CD4-positive, alpha-beta T cell treated with Interleukin-4 for 4 hours (primary cell): ENCODE measurements around the gene PTPN9.
"Not testable (repeated sequence)": the region's sequence is repeated elsewhere in the genome, so short reads cannot be mapped to it uniquely, and the experiment has no call there.

Source experiments
- DNase-seq: peaks from one replicate; pipeline ENCODE4 v3.0.0-alpha.2; 2020

PTPN9 gene

DNA sequence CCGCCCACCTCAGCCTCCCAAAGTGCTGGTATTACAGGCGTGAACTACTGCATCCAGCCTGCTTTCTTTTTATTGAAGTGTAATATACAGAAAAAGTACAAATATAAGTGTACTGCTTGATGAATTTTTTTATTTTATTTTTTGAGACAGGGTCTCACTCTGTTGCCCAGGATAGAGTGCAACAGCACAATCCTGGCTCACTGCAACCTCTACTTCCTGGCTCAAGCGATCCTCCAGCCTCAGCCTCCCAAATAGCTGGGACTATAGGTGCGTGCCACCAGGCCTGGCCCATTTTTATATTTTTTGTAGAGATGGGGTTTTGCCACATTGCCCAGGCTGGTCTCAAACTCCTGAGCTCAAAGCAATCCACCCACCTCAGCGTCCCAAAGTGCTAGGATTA, 3.8 kb upstream of the PTPN9 start:
- not testable (repeated sequence) for DNase-seq

DNA sequence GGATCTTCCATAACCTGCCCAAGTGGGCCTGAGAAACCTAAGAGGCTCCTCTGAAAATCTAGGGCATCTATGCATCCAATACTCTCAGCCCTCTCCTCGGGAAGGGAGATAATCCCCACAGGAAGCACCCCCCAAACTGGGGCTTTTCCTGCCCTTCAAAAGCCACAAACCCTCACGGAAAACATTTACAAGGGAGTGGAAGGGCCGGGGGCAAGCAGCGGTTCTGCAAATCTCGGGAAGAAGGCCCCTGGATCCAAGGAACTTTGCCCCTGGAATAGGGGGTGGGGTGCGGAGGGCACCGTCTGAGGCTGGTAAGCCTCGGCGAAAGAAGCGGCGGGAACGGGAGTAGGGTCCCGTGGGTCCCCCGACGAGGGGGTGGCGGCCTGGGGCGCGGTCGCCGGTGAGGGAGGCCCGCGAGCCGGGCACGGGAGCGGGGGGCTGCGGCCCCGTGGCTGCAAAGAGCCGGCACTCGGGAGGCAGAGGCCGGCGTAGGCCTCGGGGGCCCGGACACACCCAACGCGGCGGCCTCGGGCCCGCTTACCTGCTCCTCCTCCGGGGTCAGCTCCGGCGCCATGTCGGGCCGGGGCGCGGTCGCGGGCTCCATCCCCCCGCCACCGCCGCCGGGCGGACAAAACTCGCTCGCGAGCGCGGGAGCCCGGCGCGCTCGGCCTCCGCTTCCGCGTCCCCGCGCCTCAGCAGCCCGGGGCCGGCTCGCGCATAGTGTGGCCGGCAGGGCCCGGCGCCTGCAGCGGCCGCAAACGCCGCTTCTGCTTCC, 755 bp downstream of the PTPN9 start:
- no peak for DNase-seq

DNA sequence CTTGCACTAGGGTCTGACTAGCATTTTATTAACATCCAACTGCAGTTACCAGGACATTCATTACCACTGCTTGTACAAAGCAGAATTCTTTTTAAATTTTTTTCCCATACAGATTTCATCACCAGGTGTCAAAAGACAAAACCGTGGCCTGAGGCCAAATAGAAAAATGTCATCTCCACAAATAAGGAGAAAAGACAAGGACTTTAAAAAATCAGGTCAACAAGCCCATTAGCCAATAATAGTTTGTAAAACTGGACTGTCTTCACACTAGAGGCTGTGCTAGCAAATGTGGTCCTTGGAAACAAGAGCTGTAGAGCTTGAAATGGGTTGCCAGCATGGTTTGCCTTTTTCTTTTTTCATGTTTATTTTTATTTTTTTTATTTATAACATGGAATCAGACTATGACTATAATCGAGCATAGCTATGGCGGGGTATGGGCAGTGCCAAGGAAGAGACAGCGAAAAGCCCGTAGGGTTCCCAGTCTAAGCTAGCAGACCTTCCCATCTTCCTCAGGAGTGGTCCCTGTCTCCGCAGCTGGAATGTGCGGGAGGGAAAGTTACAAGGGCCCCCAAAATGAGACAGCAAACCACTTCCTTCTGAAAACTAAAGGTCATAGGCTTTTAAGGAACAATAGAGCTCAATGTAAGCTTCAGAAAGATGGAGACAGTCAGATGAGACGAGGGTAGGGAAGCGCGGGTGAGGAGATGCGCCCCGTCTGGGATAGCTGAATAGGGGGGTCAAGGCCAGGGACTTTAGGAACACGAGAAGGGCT, 1.5 kb downstream of the PTPN9 start:
- DNase-seq, result no peak

DNA sequence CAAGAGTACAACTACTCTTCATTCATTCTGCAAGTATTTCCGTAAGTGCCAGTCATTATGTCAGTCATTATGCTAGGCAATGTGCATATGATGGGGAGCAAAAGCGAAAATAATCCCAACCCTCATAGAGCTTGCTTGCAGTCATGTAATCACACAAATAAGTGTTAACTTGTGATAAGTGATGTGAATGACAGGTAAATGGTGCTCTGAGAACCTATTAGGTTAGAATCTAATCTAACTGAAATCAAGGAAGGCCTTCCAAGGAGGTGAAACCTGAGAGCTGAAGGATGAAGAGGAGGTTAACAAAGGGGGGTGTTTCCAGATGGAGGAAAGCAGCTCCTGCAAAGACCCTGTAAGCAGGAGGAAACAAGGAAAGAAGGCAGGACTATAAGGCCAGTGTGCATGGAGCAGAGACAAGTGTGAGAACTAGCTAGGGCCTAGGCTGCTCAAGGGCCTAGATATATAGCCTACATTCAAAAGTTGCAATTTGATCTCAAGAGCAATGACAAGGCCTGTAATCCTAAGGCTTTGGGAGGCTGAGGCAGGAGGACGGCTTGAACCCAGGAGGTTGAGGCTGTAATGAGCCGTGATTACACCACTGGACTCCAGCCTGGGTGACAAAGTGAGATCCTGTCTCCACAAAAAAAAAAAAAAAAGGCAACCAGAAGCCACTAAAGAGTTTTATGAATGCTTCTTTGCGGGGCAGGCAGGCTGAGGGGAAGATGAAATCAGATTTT, 5.3 kb downstream of the PTPN9 start:
- DNase-seq, result no peak

DNA sequence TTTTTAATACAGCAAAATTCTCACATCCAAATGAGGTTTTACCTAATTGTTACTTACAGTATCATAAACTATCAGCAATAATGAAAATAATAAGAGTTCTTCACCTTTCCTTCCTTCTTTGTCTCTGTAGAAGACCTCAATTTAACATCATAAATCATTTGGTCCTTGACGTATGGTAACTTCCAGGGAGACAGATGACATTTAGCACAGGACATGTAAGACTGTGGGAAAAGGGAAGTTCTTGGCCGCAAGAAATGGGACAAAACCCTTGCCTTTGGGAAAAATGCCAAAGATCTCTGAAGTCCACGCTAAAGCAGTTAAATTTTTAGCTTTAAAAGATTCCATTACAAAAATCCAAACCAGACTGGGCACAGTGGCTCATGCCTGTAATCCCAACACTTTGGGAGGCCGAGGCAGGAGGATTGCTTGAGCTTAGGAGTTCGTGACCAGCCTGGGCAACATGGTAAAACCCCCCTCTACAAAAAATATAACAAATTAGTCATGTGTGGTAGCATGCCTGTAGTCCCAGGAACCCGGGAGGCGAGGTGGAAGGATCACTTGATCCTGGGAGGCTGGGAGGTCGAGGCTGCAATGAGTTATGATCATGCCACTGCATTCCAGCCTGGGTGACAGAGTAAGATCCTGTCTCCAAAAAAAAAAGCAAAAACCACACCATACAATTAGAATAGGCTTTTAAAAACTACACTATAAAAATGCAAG, 8.8 kb downstream of the PTPN9 start:
- DNase-seq, result no peak

DNA sequence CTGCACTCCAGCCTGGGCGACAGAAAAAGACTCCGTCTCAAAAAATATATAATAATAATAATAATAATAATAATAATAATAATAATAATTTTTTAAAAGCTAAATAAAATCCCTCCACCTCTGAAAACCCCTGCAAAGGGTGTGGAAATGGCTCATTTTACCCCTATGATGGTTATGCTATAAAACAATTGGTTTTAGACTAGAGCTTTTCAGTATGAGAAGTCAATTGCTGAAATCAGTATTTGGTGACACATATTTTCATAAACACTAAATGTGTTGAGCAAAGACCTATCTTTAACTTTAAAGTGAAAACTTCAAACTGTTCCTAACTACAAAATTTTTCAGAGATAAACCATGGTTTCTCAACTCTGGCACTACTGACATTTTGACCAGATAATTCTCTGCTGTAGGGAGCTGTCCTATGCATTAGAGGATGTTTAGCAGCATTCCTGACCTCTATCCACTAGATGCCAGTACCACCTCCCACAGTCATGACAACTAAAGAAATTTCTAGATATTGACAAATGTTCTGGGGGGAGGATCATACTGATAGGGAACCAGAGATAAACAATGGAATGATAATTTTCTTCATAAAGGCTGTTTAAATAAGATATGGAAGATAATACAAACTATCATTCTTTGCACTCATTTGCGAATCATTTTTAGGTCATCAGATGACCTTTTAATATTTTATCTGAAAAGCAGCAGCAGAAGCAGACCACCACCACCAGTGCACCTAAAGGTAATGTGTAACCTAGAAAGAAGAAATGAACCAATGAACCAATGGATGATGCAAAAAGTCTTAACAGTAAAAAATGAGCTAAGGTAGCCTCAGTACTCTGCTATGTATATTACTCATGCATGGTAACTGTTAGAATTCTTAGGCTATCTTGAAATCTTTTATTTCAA, 13.8 kb downstream of the PTPN9 start:
- no peak for DNase-seq

DNA sequence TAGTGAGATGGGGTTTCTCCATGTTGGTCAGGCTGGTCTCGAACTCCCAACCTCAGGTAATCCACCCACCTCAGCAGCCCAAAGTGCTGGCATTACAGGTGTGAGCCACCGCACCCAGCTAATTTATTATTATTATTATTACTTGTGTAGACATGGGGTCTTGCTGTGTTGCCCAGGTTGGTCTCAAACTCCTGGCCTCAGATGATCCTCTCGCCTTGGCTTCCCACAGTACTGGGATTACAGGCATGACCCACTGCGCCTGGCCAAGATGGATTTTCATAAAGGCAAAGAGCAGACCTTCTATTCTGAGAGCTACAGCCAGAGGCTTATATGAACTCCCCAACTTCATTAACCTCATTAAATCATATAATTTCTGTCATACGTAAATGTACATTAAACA, 17.2 kb downstream of the PTPN9 start:
- no peak for DNase-seq

DNA sequence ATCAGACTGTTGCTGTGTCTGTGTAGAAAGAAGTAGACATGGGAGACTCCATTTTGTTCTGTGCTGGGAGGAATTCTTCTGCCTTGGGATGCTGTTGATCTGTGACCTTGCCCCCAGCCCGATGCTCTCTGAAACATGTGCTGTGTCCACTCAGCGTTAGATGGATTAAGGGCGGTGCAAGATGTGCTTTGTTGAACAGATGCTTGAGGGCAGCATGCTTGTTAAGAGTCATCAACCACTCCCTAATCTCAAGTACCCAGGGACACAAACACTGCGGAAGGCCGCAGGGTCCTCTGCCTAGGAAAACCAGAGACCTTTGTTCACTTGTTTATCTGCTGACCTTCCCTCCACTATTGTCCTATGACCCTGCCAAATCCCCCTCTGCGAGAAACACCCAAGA, 19.8 kb downstream of the PTPN9 start:
- not testable (repeated sequence) for DNase-seq

DNA sequence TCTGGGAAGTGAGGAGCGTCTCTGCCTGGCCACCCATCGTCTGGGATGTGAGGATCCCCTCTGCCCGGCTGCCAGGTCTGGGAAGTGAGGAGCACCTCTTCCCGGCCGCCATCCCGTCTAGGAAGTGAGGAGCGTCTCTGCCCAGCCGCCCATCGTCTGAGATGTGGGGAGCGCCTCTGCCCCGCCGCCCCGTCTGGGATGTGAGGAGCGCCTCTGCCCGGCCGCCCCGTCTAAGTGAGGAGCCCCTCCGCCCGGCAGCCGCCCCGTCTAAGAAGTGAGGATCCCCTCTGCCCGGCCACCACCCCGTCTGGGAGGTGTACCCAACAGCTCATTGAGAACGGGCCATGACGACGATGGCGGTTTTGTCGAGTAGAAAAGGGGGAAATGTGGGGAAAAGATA, 20.2 kb downstream of the PTPN9 start:
- DNase-seq, result not testable (repeated sequence)

DNA sequence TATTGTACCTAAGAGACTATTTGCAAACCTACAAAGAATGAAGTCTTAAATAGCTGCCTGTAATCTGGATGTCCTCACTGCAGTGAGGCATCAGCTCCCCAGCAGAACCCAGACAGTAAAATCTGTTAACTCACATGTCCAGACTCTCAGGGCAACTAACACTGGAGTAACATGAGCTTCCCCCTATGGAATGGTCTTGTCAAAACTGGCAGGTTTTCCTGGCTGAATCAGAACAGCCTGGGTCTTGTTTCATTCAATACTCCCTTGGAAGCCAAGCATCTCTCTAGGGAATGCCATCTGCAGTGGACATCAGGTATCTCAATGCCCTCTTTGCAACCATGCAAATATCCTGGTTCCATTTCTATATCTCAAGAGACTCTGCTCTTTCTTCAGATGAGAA, 24.4 kb downstream of the PTPN9 start:
- DNase-seq, result no peak

DNA sequence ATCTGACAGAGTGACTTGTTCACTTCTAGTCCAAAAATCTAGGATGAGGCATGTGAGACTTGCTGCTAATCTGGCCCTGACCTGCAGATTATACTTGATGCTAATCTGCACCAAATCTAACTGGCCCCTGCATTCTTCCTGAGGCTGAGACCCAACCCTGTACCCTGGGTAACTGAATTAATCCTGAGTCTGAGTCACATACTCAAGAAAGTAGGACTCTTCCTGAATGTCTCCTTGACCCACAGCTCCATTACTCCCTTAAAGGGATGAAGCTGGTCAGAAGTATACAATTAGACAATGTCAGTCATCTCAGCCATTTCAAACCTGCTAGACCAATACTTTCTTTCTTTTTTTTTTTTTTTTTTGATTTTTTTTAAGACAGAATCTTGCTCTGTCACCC, 25.5 kb downstream of the PTPN9 start:
- no peak for DNase-seq

DNA sequence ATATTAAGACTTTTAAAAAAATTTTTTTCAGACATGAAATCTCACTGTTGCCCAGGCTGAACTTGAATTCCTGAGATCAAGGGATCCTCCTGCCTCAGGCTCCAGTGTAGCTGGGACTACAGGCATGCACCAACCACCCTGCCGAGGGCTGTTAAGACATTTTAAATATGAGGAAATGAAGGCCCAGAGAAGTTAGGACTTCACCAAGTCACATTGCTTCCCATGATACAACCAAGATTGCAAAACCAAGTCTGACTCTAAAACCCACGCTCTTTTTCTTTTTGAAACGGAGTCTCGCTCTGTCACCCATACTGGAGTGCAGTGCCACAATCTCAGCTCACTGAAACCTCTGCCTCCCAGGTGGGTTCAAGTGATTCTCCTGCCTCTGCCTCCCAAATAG, 28.0 kb downstream of the PTPN9 start:
- DNase-seq, result no peak

DNA sequence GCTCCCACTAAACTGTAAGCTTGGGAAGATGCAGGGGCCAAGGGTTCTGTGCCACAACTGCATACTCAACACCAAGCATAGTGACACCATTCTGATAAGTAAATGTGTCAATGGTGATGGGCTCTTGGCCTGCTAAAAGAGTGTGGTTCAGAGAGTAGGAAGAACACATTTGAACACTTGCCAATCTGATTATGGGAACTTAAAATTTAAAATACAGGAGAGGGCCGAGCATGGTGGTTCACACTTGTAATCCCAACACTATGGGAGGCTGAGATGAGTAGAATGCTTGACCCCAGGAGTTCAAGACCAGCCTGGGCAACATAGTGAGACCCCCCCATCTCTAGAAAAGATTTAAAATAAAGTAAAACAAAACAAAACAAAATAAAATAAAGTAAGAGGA, 34.1 kb downstream of the PTPN9 start:
- DNase-seq, result no peak

DNA sequence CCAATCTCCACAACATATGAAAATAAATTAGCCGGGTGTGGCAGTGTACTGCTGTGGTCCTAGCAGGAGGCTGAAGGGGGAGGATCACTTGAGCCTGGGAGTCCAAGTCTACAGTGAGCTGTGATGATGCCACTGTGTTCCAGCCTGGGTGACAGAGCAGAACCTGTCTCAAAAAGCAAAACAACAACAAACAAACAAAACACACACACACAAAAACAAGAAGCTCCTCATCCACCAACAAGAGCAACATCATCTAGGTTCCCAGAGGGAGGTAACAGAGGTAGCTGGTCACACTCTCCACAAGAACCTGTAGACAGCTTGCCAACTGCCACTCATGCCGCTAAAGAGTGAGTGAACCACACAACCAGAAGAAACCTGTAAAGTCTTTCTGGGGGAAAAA, 34.8 kb downstream of the PTPN9 start:
- DNase-seq, result no peak

DNA sequence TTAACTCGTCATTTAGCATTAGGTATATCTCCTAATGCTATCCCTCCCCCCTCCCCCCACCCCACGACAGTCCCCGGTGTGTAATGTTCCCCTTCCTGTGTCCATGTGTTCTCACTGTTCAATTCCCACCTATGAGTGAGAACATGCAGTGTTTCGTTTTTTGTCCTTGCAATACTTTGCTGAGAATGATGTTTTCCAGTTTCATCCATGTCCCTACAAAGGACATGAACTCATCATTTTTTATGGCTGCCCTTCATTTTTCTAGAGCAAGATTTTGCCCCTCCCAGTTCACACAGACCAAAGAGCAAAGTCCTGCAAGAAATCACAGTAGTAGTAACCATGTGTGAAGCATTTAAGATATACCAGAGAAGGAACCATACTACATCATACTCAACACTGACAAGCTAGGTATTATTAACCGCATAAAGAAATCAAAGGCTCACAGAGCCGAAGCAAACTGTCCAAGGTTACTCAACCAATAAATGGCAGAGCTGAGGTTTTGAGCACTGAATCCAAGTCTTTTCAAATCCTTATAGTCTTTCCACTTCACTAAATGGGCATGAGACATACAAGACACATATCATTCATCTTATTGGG, 36.1 kb downstream of the PTPN9 start:
- not testable (repeated sequence) for DNase-seq

DNA sequence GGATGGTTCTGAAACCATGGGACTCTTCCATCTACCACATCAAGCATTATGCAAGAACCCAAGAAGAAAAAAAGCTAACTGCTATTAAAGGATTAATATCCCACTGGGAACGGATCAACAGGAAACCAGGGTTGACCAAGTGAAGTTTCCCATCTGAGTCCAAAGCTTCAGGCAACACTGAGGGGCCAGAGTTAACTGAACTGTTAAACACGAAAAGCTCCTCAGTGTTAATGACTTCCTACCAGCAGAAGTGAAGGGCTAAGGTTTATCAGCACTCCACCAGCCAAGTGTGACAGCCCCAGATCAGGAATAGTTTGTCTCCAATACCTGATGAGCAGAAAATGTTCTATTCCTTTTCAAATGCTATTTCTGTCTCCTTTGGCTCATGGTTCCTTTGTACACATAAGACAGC, 36.7 kb downstream of the PTPN9 start:
- DNase-seq, result no peak

DNA sequence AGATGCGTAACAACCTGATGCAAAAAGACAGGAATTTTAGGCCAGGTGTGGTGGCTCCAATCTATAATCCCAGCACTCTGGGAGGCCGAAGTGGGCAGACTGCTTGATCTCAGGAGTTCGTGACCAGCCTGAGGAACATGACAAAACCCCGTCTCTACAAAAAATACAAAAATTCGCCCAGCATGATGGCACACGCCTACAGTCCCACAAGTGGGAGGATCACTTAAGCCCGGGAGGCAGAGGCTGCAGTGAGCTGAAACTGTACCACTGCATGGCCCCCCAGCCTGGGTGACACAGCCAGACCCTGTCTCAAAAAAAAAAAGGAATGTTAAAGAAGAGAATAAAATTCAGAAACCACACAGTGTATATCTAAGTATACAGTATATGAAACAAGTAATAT, 40.7 kb downstream of the PTPN9 start:
- no peak for DNase-seq

DNA sequence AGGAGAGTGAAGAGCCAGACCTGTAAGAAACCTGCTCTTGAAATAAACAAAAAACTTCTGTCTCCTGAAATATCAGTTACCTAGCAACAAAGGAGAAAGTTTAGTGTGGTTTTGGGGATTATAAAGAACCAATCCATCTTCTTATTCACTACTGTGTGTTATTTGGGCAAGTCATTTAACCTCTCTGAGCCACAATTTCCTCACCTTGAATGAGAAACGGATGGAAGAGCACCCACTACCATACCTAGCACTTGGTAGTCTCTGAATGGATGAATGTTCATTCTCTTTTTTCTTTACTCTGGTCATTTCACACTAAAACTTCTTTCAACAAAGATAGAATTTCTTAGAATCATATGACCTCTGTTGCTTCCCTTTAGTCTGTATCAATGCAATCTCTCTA, 45.2 kb downstream of the PTPN9 start:
- no peak for DNase-seq

DNA sequence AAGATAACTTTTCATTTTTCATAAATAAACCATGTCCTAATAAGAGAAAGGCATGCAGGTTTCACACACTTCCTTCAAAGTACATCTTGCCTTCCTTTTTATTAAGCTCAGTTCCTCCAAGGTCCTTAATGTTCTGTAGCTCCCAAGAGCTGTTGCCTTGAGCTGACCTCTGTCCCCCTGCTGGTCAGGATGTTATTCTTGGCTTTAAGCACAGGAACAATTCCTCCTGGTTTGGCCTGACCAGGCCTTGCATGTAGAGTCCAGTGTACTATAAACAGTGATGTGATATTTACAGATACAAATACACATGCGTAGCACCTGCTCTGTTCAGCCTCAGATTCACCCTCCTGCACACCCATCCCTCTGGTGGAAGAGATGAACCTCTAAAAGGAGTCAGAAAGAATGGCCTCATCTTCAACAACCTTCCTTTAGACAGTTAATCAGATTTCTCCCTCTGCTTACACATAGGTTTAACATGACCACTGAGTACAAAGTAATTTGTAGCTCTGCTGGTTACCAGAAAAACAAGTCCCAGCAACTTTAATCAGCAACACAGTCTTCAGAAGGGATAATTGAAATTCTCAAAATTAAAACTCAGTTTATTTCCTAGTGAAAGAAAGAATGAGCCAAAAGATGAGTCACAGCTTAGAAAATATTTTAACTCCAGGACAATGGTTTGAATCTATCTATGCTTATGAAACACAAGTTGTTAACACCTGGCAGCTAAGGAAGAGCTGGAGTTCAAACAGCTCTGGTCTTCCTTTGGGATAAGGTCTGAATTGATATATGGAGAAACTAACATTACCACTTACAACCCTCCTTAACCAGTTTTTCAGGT, 46.5 kb downstream of the PTPN9 start:
- DNase-seq, result no peak

DNA sequence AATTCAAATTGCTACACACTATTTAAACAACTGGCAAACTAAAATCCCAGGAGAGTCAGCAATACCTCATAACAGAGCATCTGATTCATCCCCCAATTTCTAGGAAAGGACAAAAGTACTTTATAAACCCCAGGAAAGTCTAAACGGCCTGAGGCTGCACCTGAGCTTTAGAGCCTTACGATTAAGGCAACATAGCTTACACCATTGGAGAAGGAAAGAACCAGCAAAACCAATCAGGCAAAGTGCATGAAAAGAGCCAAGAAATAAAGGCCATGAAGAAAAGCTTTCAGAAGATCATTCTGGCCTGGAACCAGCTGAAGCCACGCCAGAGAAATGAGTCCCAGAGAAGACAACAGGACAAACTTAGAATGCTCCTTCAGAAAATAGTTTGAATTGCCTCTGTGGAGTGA, 48.1 kb downstream of the PTPN9 start:
- no peak for DNase-seq

DNA sequence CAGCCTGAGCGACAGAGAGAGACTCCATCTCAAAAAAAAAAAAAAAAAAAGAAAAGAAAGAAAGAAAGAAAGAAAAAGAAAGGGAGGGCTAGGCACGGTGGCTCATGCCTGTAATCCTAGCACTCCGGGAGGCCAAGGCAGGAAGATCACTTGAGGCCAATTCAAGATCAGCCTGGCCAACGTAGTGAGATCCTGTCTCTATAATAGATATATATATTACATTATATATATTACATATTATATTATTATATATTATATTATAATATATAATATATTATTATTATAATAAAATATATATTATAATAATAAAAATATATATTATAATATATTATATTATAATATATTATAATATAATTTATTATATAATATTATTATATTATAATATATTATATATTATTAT, 48.9 kb downstream of the PTPN9 start:
- no peak for DNase-seq
